NCI-H1092 treated with DMSO at 0.1 percent for 48 hours (cell line): ENCODE data around the gene C2orf15.
"Not testable (repeated sequence)": the region's sequence is repeated elsewhere in the genome, so short reads cannot be mapped to it uniquely, and the experiment has no call there.

ENCODE experiments used
- DNase-seq: peaks from one replicate; lab custom pipeline; 2025; lab: John Stamatoyannopoulos, UW

C2orf15 gene

GRCh38 chr2:99141110-99142108, at the start of gene C2orf15:
Gene C2orf15, plus strand, starts transcription at chr2:99141707. Its CDS starts 8,852 bp downstream, at chr2:99150559.
- DNase-seq, result peak; percentile 96

DNA sequence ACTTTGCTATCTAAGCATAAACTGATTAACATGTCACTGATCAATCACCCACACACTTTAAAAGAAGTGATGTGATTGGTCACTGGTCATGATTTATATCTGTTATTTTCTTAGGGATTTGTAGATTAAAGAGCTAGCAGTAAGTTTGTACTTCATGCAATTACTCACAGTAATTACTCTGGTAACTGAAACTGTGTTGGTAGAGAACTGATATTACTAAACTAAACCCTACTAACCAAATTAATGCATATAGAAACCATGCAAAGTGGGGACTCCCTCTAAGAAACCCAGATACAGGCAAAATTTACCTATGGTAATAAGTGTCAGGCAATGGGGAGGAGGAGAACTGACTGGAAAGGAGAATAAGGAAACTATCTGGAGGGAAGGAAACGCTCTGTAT, 44.8 kb upstream of the C2orf15 start:
- DNase-seq, result no peak

DNA sequence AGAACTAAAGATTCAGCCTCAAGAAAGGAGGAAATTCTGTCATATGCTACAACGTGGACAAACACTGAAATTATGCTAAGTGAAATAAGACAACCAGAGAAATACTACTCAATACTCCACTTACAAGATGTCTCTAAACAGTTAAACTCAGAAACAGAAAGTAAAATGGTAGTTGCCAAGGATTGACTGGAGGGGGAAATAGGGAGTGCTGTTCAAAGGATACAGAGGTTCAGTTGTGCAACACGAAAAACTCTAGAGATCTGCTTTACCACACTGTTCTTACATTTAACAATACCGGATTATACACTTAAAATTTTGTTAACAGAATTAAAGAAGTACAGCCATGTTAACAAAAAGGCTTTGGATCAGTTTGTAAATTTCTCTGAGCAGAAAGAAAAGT, 39.8 kb upstream of the C2orf15 start:
- DNase-seq, result no peak

DNA sequence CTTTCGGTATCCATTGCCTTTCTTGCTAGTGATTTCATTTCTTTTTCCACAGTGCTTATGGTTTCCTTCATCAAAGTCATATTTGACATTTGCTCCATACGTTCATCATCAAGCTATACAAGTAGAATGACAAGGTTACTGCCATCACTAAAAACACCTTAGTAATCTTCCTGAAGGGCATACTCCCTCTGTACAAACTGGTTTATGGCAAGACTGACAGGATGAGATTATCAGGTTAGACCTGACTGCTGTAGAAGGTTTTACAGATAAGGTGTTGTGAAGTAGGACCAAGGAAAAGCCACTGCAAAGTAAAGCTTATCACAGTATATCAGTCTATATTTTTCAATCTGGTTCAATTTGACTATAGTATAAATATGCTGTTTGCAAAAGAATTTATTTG, 37.5 kb upstream of the C2orf15 start:
- DNase-seq, result no peak

DNA sequence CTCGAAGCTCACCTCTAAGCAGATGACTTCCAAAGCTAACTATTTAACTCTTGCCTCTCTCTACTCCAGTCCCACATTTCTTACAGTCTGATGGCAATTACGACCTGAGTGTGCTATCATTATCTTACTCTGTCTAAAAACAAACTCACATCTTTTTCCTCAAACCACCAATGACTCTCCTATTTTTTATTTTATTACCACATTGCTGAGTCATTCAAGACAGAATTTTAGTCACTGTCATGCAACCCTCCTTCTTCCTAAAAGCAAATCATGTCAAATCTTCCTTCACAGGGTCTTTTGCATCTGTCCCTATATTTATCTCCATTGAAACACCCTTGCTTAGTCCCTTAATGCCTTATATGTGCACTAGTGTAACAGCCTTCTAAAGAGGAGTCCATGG, 34.6 kb upstream of the C2orf15 start:
- no peak for DNase-seq

- DNase-seq, result no peak
These were observed 30.3 kb upstream of the C2orf15 start for GRCh38 chr2:99111236-99111635.

DNA sequence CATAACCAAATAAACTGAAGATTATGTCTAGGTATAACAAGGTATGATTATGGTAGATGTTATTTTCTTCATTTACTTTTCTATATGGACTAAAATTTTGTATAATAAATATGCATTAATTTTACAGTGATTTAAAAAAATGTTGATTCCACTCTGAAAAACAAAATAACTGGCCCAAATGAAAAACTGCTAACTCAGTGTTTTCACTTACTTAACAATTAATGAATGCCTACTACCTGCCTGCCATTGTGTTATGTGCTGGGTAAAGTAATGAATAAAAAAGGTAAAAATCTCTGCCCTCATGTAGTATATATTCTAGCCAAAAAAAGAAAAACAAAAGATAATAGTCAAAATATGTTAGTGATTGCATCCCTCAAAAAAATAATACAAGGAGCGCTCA, 29.6 kb upstream of the C2orf15 start:
- no peak for DNase-seq

- DNase-seq, result no peak
These were observed 28.9 kb upstream of the C2orf15 start for GRCh38 chr2:99112617-99113016.

DNA sequence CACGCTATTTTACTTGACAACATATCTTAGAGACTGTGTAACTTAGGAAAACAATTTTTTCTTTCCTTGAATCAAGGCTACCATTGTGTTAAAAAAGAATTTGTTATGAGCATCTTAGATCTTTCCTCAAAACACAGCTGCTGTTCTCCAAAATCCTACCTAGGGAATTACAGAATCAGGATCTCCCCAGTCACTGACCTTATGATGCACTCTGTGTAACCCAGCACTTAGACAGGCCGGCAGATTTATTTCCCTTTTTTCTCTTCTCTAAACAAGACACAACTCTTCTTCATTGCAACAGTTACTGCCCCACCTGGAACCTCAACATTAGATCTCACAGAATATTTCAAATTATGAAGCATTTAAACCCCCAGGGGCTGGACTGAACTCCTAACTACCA, 13.5 kb upstream of the C2orf15 start:
- DNase-seq, result no peak

GRCh38 chr2:99135044-99135556, 6.4 kb upstream of the C2orf15 start:
- DNase-seq, result not testable (repeated sequence)

DNA sequence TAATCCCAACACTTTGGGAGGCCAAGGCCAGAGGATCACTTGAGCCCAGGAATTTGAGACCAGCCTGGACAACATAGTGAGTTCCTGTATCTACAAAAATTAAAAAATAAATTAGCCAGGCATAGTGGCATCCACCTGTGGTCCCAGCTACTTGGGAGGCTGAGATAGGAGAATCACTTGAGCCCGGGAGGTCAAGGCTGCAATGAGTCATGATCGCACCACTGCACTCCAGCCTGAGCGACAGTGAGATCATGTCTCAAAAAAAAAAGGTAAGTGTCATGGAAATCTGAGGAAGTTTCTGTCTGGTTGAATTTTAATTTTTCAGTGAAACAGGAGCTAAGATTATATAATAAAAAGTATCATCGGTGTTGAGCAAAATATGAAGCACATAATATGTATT, 2.5 kb upstream of the C2orf15 start:
- no peak for DNase-seq

GRCh38 chr2:99140056-99140859, 1.2 kb upstream of the C2orf15 start:
- no peak for DNase-seq

GRCh38 chr2:99140860-99141109, 722 bp upstream of the C2orf15 start:
- peak; percentile 82 for DNase-seq

GRCh38 chr2:99150706-99151105, 9.2 kb downstream of the C2orf15 start:
- no peak for DNase-seq

DNA sequence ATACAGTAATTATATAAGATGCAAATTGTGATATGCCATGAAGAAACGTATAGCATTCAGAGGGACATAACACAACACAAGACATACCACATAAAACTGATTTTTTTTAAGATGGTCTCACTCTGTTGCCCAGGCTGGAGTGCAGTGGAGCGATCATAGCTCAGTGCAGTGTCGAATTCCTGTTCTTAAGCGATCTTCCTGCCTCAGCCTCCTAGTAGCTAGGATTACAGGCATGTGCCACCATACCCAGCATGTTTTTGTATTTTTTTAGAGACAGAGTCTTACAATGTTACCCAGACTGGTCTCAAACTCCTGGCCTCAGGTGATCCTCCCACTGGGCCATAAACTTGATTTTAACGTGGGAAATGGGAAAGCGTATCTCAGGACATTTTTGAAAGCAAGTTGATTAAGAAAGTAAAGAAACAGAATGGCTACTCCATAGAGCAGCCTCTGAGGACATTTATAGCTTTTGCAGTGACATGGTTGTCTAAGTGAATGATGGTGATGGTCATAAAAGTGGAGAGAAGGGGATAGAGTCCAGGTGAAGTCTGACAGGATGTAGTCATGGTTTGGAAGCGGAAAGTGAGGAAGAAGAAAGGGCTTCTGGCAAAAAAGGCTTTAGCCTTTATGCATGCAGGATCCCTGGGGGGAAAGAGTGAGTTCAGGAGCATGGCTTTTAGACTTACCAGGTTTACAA, 10.8 kb downstream of the C2orf15 start:
- DNase-seq, result no peak

GRCh38 chr2:99153921-99154604, 12.6 kb downstream of the C2orf15 start:
- no peak for DNase-seq

DNA sequence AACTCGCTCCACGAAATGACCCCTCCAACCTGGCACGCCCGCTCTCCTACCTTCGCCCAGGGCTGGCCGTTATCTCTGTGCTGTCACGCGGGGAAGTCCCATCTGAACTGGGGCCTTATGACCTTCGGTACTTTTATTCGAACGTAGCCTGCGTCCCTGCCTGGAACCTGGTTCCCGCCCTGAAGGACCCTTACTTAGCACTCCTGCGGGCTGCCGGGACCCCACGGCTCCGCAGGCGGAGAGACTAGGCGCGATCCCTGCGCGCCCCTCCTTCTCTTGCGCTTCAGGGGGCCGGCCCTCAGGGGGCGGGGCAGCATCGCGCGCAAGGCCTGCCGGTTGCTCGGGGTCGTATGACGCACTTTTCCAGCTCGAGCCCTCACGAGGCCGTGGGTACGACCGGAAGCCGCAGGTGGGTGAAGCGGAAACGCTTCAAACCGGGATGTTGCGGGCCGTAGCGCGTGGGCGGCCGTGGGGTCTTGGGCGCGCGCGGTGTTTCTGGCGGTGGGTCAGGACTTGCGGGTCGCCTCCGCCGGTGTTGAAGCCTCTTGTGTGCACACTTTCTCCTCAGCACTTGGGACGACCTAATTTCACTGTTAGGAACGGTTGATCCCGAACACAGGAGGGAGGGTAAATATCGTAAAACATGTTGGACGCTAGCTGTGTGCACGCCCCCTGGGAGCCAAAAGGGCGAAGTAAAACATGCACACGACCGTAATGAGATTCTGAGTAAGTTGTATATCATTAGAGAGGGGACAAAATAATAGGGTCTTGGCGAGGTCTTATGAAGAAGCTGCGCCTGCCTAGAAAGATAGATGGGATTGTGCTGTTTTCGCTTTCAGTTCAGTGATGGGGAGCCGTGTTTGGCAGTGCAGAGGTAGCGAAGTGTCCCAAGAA, 13.4 kb downstream of the C2orf15 start, which contains the start of the genes LIPT1 and TSGA10:
Gene LIPT1 (plus strand): TSS at position 325 of the 894 bp plus-strand sequence. CDS start 6,991 bp downstream, outside the sequence.
Gene TSGA10 (minus strand): TSS at position 300 of the 894 bp plus-strand sequence. CDS start 45,503 bp downstream, outside the sequence.
- peak; percentile 80 for DNase-seq

GRCh38 chr2:99156891-99157290, 15.4 kb downstream of the C2orf15 start:
- no peak for DNase-seq

DNA sequence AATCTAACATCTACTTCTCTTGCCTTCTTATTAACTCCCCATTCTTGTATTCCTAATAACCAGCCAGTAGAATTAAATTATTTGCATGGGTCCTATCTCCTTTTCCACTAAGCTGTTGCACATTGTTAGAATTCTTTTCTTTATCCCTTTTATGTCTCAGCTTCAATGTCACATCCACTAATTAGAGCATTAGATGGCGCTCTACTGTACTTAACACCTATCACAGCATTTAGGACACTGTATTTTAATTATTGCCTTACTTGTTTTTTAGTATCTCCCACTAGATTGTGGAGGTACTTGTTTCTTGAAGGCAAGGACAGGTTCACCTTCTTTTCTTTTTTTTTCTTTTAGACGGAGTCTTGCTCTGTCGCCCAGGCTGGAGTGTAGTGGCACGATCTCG, 17.1 kb downstream of the C2orf15 start:
- DNase-seq, result no peak

GRCh38 chr2:99159594-99159993, 18.1 kb downstream of the C2orf15 start:
- no peak for DNase-seq
